HepG2 (cell line): Measurements from ENCODE around the gene CAPN9. TPM values are rescaled to one million over a fixed set of nuclear protein-coding genes. Genes with fewer than 3 reads are reported as not detected.
A peak's percentile ranks its signal among the peaks of the same experiment; 100 is the strongest.

Experiments used
- CCAR2 ChIP-seq: fragments of 200-400 bp; formaldehyde crosslinking; optimal IDR thresholded peaks from 2 replicates; pipeline ENCODE3; 2018; ENCODE audit warnings: low read depth, mild to moderate bottlenecking, low read length, moderate library complexity
- GZF1 ChIP-seq: sonication (generic); formaldehyde crosslinking; IDR thresholded peaks from 2 replicates; pipeline ENCODE4 v1.5.1; 2020; ENCODE audit warnings: mild to moderate bottlenecking, missing genetic modification reagents
- HDAC6 ChIP-seq: fragments of 200-600 bp; sonication (generic); IDR thresholded peaks from 2 replicates; pipeline ENCODE4 v1.7.0; 2017; ENCODE audit warnings: mild to moderate bottlenecking, antibody characterized with exemption, low read length, low read depth
- HOXA7 ChIP-seq: sonication (generic); formaldehyde crosslinking; IDR thresholded peaks from 2 replicates; pipeline ENCODE4 v1.8.1; 2022; ENCODE audit warnings: mild to moderate bottlenecking, missing genetic modification reagents, moderate library complexity
- KLF6 ChIP-seq: IDR thresholded peaks from 2 replicates; pipeline ENCODE4 v1.8.0; 2016; ENCODE audit warnings: missing biosample characterization, missing genetic modification reagents
- PAF1 ChIP-seq: IDR thresholded peaks from 2 replicates; pipeline ENCODE4 v1.6.1; 2016; ENCODE audit warnings: missing genetic modification reagents, missing compliant biosample characterization
- ZKSCAN8 ChIP-seq: IDR thresholded peaks from 2 replicates; pipeline ENCODE4 v1.6.1; 2016; ENCODE audit warnings: borderline replicate concordance, missing genetic modification reagents, missing compliant biosample characterization
- ZNF430 ChIP-seq: sonication (generic); formaldehyde crosslinking; IDR thresholded peaks from 2 replicates; pipeline ENCODE4 v1.9.0; 2021; ENCODE audit warnings: mild to moderate bottlenecking, missing genetic modification reagents
- polyA plus RNA-seq, 8 experiments: library from polyadenylated mRNA; depleted of rRNA in 3 of 8; stranded (reverse) in 7 of 8; unstranded in 1 of 8; fragments of >200 nt; fragmentation: Illumina TruSeq in 4 of 8; extraction: Trizol in 4 of 8; gene quantifications; 2 replicates each; pipeline versions ENCODE4 v1.2.1 to v1.2.3, GENCODE V29; 2011 to 2016; ENCODE audit warnings: low read depth in 4 of 8, missing spikeins in 1 of 8, mixed read lengths in 1 of 8; ENCODE audit not compliant: insufficient read depth in 1 of 8
- total RNA-seq, 5 experiments: library from RNA; depleted of rRNA; stranded (reverse); fragments of >200 nt; fragmentation: Illumina TruSeq; extraction: Trizol; gene quantifications; 2 replicates each; pipeline ENCODE4 v1.2.3, GENCODE V29; 2016; ENCODE audit warnings: low read depth in 1 of 5
- TF ChIP-seq, protein P1 (sequence below), 2 experiments: sonication (generic) in 1 of 2; formaldehyde crosslinking in 1 of 2; IDR thresholded peaks; 2 replicates each; pipeline versions ENCODE4 v1.4.0 to v1.6.1; 2018 to 2020; ENCODE audit warnings: missing genetic modification reagents in 2 of 2, borderline replicate concordance in 1 of 2, low read depth in 1 of 2, mild to moderate bottlenecking in 1 of 2, missing biosample characterization in 1 of 2
- TF ChIP-seq, protein P2 (sequence below): IDR thresholded peaks from 2 replicates; pipeline ENCODE4 v1.4.0; 2020; ENCODE audit warnings: mild to moderate bottlenecking, missing genetic modification reagents
- TF ChIP-seq, protein P3 (sequence below): IDR thresholded peaks from 2 replicates; pipeline ENCODE4 v1.6.1; 2016
- TF ChIP-seq, protein P4 (sequence below): sonication (generic); formaldehyde crosslinking; IDR thresholded peaks from 2 replicates; pipeline ENCODE4 v1.5.0; 2020; ENCODE audit warnings: mild to moderate bottlenecking, missing genetic modification reagents
- TF ChIP-seq, protein P5 (sequence below): sonication (generic); formaldehyde crosslinking; IDR thresholded peaks from 2 replicates; pipeline ENCODE4 v1.4.0; 2020; ENCODE audit warnings: missing genetic modification reagents, borderline replicate concordance
- TF ChIP-seq, protein P6 (sequence below): IDR thresholded peaks from 2 replicates; pipeline ENCODE4 v1.6.1; 2016; ENCODE audit warnings: missing compliant biosample characterization, missing genetic modification reagents, borderline replicate concordance

Gene CAPN9
- total and polyA plus RNA-seq, 2 of the 13 experiments (the other 11 are each of a cell fraction or from before 2014, with no cell fraction given) = 0.04 to 0.31 TPM

DNA sequence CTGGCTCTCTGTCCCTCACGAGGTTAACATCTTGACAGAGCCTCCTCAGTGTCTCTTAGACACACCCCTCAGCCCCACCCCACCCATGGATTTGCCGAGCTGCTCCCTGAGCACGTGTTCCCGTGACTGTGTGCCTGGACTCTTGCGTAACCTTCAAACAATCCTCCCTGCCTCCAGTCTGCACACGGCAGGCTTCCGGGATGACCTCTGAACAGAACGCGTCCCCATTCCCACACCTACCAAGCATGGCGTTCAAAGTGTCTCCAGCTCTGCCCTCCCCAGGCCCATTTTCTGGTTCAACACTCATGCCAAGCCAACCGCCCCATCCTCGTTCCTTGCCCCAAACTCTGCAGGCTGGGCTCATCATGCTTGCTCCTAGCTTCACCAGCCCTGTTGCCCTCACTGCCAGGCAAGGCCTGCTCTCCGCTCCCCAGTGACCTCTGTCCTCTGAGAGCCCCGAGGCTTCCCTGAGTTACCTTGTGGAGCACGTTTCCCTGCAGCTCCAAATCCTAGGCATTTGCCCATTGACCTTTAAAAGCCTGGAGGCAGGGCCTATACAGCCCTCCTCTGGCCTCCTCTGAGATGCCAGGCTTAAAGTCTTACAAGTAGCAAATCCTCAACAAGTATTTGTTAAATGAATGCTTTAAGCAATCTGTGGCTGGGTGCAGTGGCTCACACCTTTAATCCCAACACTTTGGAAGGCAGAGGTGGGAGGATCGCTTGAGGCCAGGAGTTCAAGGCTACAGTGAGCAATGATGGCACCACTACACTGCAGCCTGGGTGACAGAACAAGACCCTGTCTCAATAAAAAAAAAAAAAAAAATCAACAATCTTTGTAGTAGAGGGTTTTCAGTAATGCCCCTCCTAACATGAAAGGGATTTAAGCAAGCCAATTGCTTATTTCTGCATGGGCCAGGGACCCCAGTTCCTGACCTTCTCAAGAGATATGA, 38.3 kb upstream of the CAPN9 start (continued):
- TF ChIP-seq ZKSCAN8 (CRISPR knock-in tag) (0 out of 2 replicates have a peak, but pooled peaks have one; percentile 42), GZF1 (CRISPR knock-in tag) (peak; percentile 67; the same call in 1 of the 2 replicates), CCAR2 (no peak), PAF1 (CRISPR knock-in tag) (no peak; the same call in 1 of the 2 replicates), HDAC6 (no peak), KLF6 (CRISPR knock-in tag) (peak; percentile 88), HOXA7 (CRISPR knock-in tag) (no peak), ZNF430 (CRISPR knock-in tag) (peak; percentile 92)
- TF ChIP-seq, protein P1, sequence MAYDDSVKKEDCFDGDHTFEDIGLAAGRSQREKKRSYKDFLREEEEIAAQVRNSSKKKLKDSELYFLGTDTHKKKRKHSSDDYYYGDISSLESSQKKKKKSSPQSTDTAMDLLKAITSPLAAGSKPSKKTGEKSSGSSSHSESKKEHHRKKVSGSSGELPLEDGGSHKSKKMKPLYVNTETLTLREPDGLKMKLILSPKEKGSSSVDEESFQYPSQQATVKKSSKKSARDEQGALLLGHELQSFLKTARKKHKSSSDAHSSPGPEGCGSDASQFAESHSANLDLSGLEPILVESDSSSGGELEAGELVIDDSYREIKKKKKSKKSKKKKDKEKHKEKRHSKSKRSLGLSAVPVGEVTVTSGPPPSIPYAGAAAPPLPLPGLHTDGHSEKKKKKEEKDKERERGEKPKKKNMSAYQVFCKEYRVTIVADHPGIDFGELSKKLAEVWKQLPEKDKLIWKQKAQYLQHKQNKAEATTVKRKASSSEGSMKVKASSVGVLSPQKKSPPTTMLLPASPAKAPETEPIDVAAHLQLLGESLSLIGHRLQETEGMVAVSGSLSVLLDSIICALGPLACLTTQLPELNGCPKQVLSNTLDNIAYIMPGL (CRISPR knock-in tag; IDR thresholded peaks at IDR 0.05; ENCODE audit: borderline replicate concordance in 1 of 2, low read depth in 1 of 2) = peak in 1 of 2 experiments; percentile 71; a peak in 2 of 4 replicates
- TF ChIP-seq, protein P2, sequence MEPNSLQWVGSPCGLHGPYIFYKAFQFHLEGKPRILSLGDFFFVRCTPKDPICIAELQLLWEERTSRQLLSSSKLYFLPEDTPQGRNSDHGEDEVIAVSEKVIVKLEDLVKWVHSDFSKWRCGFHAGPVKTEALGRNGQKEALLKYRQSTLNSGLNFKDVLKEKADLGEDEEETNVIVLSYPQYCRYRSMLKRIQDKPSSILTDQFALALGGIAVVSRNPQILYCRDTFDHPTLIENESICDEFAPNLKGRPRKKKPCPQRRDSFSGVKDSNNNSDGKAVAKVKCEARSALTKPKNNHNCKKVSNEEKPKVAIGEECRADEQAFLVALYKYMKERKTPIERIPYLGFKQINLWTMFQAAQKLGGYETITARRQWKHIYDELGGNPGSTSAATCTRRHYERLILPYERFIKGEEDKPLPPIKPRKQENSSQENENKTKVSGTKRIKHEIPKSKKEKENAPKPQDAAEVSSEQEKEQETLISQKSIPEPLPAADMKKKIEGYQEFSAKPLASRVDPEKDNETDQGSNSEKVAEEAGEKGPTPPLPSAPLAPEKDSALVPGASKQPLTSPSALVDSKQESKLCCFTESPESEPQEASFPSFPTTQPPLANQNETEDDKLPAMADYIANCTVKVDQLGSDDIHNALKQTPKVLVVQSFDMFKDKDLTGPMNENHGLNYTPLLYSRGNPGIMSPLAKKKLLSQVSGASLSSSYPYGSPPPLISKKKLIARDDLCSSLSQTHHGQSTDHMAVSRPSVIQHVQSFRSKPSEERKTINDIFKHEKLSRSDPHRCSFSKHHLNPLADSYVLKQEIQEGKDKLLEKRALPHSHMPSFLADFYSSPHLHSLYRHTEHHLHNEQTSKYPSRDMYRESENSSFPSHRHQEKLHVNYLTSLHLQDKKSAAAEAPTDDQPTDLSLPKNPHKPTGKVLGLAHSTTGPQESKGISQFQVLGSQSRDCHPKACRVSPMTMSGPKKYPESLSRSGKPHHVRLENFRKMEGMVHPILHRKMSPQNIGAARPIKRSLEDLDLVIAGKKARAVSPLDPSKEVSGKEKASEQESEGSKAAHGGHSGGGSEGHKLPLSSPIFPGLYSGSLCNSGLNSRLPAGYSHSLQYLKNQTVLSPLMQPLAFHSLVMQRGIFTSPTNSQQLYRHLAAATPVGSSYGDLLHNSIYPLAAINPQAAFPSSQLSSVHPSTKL = peak; percentile 98
- TF ChIP-seq, protein P3, sequence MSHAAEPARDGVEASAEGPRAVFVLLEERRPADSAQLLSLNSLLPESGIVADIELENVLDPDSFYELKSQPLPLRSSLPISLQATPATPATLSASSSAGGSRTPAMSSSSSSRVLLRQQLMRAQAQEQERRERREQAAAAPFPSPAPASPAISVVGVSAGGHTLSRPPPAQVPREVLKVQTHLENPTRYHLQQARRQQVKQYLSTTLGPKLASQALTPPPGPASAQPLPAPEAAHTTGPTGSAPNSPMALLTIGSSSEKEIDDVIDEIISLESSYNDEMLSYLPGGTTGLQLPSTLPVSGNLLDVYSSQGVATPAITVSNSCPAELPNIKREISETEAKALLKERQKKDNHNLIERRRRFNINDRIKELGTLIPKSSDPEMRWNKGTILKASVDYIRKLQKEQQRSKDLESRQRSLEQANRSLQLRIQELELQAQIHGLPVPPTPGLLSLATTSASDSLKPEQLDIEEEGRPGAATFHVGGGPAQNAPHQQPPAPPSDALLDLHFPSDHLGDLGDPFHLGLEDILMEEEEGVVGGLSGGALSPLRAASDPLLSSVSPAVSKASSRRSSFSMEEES (CRISPR knock-in tag) = peak; percentile 98
- TF ChIP-seq, protein P4, sequence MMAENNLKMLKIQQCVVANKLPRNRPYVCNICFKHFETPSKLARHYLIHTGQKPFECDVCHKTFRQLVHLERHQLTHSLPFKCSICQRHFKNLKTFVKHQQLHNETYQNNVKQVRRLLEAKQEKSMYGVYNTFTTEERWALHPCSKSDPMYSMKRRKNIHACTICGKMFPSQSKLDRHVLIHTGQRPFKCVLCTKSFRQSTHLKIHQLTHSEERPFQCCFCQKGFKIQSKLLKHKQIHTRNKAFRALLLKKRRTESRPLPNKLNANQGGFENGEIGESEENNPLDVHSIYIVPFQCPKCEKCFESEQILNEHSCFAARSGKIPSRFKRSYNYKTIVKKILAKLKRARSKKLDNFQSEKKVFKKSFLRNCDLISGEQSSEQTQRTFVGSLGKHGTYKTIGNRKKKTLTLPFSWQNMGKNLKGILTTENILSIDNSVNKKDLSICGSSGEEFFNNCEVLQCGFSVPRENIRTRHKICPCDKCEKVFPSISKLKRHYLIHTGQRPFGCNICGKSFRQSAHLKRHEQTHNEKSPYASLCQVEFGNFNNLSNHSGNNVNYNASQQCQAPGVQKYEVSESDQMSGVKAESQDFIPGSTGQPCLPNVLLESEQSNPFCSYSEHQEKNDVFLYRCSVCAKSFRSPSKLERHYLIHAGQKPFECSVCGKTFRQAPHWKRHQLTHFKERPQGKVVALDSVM = peak; percentile 96
- TF ChIP-seq, protein P5, sequence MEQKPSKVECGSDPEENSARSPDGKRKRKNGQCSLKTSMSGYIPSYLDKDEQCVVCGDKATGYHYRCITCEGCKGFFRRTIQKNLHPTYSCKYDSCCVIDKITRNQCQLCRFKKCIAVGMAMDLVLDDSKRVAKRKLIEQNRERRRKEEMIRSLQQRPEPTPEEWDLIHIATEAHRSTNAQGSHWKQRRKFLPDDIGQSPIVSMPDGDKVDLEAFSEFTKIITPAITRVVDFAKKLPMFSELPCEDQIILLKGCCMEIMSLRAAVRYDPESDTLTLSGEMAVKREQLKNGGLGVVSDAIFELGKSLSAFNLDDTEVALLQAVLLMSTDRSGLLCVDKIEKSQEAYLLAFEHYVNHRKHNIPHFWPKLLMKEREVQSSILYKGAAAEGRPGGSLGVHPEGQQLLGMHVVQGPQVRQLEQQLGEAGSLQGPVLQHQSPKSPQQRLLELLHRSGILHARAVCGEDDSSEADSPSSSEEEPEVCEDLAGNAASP (CRISPR knock-in tag) = peak; percentile 93
- TF ChIP-seq, protein P6, sequence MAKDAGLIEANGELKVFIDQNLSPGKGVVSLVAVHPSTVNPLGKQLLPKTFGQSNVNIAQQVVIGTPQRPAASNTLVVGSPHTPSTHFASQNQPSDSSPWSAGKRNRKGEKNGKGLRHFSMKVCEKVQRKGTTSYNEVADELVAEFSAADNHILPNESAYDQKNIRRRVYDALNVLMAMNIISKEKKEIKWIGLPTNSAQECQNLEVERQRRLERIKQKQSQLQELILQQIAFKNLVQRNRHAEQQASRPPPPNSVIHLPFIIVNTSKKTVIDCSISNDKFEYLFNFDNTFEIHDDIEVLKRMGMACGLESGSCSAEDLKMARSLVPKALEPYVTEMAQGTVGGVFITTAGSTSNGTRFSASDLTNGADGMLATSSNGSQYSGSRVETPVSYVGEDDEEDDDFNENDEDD (CRISPR knock-in tag) = peak; percentile 81; the same call in 1 of the 2 replicates
